ENCODE results near the gene TXNRD1. TPM values are rescaled to one million over a fixed set of nuclear protein-coding genes. Genes with fewer than 3 reads are reported as not detected.

TXNRD1 gene
- total RNA-seq, 4 donors from 2014 or later: 170 to 313 (median 247) TPM

DNA sequence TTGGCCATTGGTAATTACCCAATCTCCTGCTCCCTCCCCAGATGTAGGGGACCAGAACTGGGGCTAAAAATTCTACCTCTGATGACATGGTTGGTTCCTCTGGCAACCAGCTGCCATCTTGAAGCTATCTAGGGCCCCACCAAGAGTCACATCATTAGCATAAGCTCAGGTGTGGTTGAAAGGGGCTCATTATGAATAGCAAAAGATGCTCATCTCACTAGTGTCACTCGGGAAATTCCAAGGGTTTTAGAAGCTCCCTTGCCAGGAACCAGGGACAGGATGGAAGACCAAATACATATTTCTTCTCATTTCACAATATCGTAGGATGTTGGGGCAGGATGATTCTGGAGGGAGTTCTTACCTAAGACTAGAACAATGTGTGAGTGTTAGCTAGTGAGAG, 126.6 kb downstream of the TXNRD1 start:
- ATAC-seq (ENCODE audit: low FRiP score): no peak
- no peak for DNase-seq (ENCODE audit: low spot score)
- TF ChIP-seq, protein P1, sequence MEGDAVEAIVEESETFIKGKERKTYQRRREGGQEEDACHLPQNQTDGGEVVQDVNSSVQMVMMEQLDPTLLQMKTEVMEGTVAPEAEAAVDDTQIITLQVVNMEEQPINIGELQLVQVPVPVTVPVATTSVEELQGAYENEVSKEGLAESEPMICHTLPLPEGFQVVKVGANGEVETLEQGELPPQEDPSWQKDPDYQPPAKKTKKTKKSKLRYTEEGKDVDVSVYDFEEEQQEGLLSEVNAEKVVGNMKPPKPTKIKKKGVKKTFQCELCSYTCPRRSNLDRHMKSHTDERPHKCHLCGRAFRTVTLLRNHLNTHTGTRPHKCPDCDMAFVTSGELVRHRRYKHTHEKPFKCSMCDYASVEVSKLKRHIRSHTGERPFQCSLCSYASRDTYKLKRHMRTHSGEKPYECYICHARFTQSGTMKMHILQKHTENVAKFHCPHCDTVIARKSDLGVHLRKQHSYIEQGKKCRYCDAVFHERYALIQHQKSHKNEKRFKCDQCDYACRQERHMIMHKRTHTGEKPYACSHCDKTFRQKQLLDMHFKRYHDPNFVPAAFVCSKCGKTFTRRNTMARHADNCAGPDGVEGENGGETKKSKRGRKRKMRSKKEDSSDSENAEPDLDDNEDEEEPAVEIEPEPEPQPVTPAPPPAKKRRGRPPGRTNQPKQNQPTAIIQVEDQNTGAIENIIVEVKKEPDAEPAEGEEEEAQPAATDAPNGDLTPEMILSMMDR (IDR thresholded peaks at IDR 0.05): no peak

DNA sequence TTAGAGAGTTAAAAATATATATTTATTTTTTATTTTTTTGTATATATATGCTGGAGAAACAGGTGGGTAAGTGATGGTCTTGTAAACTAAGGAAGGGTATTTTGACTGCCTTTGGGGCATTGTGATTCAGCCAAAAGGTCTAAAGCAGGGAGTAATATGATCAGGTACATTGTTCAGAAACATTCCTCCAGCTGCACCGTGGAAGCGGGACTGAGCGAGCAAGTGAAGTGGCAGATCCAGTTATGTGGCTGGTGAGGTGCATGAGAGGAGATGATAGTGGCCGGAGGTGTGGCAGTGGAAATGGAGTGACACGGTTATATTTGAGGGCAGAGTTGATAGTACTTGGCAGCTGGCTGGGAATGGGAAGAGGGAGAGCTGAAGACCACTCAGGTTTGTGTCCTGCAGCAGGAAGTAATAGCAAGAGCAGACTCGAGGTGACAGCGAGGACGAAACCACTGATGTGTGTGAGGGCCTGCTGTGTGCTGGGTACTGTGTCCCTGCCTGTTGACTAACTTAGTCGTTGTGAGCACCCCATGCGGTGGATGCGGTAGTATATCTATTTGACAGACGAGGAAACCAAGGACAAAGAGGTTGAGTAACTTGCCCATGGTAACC, 127.2 kb downstream of the TXNRD1 start:
- ATAC-seq (ENCODE audit: low FRiP score) (no peak), DNase-seq (ENCODE audit: low spot score) (no peak)
- TF ChIP-seq, protein P1 (IDR thresholded peaks at IDR 0.05): no peak

DNA sequence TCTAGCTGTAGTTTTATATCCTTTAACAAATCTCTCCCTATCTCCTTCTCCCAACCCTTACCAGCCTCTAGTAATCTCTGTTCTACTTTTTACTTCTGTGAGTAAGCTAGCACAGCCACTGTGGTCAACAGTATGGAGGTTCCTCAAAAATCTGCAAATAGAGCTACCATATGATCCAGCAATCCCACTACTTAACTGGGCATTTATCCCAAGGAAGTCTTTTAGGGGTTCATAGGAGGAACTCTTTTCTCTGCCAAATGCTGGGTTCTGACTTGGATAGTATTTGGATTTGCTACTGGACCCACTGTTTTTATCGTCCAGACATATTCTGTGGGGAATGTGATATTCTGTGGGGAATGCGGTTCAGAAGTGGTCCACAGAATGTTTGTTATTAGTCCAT, 129.1 kb downstream of the TXNRD1 start:
- ATAC-seq (ENCODE audit: low FRiP score) (no peak), DNase-seq (ENCODE audit: low spot score) (no peak)
- TF ChIP-seq, protein P1 (IDR thresholded peaks at IDR 0.05): no peak

DNA sequence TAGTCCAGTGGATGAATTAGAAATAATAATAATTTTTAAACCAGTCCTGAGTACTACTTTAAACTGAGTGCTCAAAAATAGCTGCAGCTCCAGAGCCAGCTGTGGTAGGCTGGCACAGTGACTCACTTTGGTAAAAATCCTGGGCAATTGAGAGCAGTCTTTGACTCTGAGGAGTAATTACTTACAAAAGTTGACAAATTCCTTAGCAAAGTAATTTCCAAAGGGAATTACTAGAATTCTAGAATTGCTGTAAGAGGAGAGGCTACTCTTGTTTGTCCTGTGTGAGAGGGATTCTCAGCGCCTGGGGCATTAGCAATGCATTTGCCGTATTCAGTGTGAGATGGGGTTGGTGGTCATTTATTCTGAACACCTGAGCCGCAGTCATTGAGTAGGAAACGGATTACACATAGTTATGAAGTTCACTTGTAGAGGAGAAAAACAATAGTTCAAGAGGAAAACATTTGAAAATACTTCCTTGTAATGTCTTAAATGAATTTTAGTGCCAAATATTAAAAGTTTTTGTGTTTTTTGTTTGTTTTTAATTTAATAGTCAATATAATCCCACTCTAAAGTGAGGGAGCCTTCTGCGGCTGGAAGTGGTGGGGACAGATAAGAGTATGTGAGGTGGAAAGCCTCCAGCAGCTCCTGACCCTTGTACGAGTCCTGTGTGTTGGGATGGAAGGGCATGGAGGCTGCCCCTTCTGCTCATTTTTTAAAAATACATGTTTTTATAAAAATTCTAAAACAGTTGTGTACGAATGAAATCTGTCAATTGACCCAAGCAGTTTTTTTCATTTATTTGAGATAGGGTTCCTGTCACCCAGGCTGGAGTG, 129.9 kb downstream of the TXNRD1 start:
- TF ChIP-seq, protein P1 (IDR thresholded peaks at IDR 0.05): no peak
- ATAC-seq (ENCODE audit: low FRiP score): no peak
- DNase-seq (ENCODE audit: low spot score): no peak

DNA sequence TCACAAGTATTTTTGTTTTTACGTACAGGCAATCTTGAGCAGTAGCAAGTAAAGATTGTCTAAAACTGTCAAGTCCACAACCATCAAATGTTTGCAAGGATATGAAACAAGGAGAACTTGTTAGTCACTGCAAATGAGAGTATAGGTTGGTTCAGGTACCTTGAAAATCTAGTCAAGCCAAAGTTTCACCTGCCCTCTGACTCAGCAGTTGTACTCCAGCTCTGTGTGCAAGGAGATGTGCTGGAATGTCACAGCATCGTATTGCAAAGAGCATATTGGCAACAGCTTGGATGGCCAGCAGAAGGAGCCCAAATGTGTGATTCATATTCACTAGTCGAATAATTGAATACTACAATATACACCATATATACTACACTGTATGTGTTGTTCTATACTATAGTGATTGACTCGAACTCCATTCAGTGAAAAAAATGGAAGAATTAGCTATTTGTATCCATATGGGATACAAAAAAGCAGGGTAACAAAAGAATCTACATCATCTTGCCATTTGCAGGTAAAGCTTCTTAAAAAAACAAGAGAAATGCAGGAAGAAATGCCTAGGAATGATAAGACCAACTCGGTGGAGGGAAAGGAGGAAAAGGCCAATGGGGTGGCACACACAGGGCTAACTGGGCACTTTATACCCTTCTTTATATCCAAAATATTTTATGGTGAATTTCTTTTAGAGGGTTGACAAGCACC, 131.9 kb downstream of the TXNRD1 start:
- ATAC-seq (ENCODE audit: low FRiP score): no peak
- no peak for DNase-seq (ENCODE audit: low spot score)
- TF ChIP-seq, protein P1 (IDR thresholded peaks at IDR 0.05): no peak

DNA sequence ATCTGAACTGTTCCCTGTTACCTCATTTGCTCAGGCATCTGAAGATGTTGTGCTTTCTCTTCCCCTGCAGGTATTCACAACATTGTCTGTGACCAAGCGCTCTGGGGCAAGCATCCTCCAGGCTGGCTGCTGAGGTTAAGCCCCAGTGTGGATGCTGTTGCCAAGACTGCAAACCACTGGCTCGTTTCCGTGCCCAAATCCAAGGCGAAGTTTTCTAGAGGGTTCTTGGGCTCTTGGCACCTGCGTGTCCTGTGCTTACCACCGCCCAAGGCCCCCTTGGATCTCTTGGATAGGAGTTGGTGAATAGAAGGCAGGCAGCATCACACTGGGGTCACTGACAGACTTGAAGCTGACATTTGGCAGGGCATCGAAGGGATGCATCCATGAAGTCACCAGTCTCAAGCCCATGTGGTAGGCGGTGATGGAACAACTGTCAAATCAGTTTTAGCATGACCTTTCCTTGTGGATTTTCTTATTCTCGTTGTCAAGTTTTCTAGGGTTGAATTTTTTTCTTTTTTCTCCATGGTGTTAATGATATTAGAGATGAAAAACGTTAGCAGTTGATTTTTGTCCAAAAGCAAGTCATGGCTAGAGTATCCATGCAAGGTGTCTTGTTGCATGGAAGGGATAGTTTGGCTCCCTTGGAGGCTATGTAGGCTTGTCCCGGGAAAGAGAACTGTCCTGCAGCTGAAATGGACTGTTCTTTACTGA, 132.9 kb downstream of the TXNRD1 start:
- ATAC-seq (ENCODE audit: low FRiP score) (no peak), DNase-seq (ENCODE audit: low spot score) (no peak)
- TF ChIP-seq, protein P1 (IDR thresholded peaks at IDR 0.05): no peak
